Activated T-helper 17 cell treated with anti-CD3 and anti-CD28 coated beads, Interleukin-2, amount 50 U/mL, for 72 hours (primary cell): ENCODE measurements around the gene HCFC2. TPM values are rescaled to one million over a fixed set of nuclear protein-coding genes. Genes with fewer than 3 reads are reported as not detected.

Experiments used
- ATAC-seq: fragments of 150-1000 bp; cut with Tn5 transposase; replicated peaks from 2 replicates; pipeline ENCODE4 v1.10.0; 2021; ENCODE audit warnings: mild to moderate bottlenecking, moderate library complexity
- H3K27ac Mint-ChIP-seq: one replicate; pipeline ENCODE4 v1.8.0; 2022; ENCODE audit warnings: mixed read lengths
- H3K27me3 Mint-ChIP-seq: one replicate; pipeline ENCODE4 v1.8.0; 2022; ENCODE audit warnings: mixed read lengths
- H3K36me3 Mint-ChIP-seq: one replicate; pipeline ENCODE4 v1.8.0; 2022; ENCODE audit warnings: low read depth, mild to moderate bottlenecking, mixed read lengths
- H3K4me1 Mint-ChIP-seq: one replicate; pipeline ENCODE4 v1.8.0; 2022; ENCODE audit warnings: mixed read lengths
- H3K4me3 Mint-ChIP-seq: one replicate; pipeline ENCODE4 v1.8.0; 2022; ENCODE audit warnings: mild to moderate bottlenecking, mixed read lengths
- H3K9me3 Mint-ChIP-seq: one replicate; pipeline ENCODE4 v1.8.0; 2022; ENCODE audit warnings: mixed read lengths
- total RNA-seq, 2 donors: library from RNA; stranded (reverse); gene quantifications; one replicate each; pipeline ENCODE4 v1.2.3, GENCODE V29; 2022

The HCFC2 gene
- total RNA-seq, 2 donors from 2014 or later: 9.2 to 11.7 TPM

DNA sequence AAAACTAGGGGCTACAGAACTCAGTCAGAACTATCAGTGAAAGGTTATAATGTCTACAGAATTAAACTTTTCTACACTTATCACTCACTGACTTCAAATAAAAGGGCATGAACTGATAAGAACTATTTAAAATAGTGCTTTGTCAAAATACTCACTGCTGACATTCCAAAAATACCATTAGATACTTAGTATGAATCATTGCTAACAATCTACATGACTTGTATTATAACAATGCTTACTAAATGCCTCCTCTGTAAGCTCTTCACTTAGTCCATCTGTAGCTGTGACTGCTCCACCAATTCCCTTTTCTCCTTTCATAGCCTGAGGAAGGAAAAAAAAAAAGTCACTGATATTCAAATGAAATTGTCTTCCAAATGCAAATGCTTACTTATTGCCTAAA lies 56.7 kb downstream of the HCFC2 start:
- peaks cover 92% of the 10 kb centered on the region for H3K36me3 Mint-ChIP-seq
- ATAC-seq: no peak
- no peak overlapping the region for H3K4me3 Mint-ChIP-seq
- H3K4me1 Mint-ChIP-seq: no peaks in the 10 kb centered on the region
- H3K27ac Mint-ChIP-seq: no peak overlapping the region
- no peaks in the 10 kb centered on the region for H3K27me3 Mint-ChIP-seq
- no peaks in the 10 kb centered on the region for H3K9me3 Mint-ChIP-seq

DNA sequence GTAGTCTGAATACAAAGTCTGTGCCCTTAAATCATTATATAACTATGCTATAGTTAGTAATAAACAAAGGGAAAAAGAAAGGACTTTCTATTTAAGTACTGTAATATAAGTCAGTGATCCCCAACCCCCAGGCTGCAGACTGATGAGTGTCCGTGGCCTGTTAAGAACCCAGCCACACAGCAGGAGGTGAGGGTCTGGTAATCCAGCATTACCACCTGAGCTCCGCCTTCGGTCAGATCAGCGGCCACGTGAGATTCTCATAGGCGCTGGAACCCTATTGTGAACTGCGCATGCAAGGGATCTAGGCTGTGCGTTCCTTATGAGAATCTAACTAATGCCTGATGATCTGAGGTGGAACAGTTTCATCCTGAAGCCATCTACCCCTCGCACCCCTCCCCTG lies 58.0 kb downstream of the HCFC2 start:
- Mint-ChIP-seq H3K36me3 (peaks cover 96% of the 10 kb centered on the region), H3K4me1 (no peaks in the 10 kb centered on the region), H3K4me3 (no peak overlapping the region), H3K27me3 (no peaks in the 10 kb centered on the region), H3K9me3 (no peaks in the 10 kb centered on the region), H3K27ac (no peak overlapping the region)
- no peak for ATAC-seq

DNA sequence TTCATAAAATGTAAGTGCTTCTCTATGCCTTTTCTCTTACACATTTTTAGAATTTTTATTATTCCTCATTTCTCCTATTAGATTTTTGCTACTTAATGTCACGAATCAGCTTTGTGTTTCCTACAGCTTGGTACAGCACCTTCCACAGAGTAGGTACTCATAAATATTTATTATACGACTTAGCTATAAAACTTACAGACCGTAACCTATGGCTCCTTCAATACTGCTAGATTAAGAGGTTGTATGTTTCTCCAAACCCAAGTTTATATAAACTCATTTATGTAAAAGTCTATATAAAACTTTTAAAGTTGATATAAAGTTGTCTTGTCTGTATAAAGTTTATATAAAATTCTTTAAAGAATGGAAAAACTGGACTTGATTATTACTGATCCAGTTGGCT lies 62.2 kb downstream of the HCFC2 start:
- Mint-ChIP-seq H3K27ac (no peak overlapping the region), H3K36me3 (peaks cover 94% of the 10 kb centered on the region), H3K27me3 (no peaks in the 10 kb centered on the region), H3K4me3 (no peak overlapping the region), H3K4me1 (no peaks in the 10 kb centered on the region), H3K9me3 (no peaks in the 10 kb centered on the region)
- no peak for ATAC-seq

DNA sequence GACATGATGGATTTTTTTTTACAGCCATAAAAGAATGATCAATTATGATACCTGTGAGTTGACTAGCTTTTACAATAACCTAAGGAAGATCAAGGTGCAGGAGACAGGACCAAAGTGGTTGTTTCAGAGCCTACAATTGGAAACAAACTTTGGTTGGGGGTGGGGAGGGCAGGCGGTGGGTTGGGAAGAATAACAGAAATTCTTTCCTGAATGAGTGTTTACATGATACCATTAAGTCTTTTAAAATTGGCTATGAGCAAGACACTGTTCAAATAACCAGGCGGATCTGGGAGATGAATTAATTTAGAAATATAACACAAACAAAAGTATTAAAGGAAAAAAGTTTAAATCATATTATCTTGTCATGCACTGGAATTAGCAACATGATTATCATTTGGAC lies 66.4 kb downstream of the HCFC2 start:
- peaks cover 53% of the 10 kb centered on the region for H3K36me3 Mint-ChIP-seq
- no peak overlapping the region for H3K4me3 Mint-ChIP-seq
- ATAC-seq: no peak
- H3K27me3 Mint-ChIP-seq: no peaks in the 10 kb centered on the region
- H3K9me3 Mint-ChIP-seq: no peaks in the 10 kb centered on the region
- H3K27ac Mint-ChIP-seq: no peak overlapping the region
- peaks cover 7% of the 10 kb centered on the region for H3K4me1 Mint-ChIP-seq

DNA sequence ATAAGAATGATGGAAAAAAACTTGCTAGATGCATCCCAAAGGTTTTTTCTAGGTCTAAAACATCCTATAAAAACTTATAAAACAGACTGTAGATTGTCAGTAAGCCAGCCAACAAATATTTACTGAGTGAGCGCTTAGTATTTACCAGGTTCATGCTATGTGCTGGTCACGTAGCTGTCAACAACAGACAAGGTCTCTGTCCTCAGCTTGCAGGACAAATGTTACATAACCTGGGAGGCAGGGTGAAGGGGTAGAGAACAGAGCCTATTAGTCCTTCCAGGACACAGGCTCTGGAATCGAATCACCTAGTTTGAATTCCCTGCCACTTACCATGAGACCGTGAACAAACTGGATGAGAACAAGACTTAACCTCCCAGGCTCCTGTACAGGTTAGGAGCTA lies 67.3 kb downstream of the HCFC2 start:
- no peak overlapping the region for H3K4me3 Mint-ChIP-seq
- peak overlapping the region; percentile 21 for H3K27ac Mint-ChIP-seq
- no peaks in the 10 kb centered on the region for H3K9me3 Mint-ChIP-seq
- no peaks in the 10 kb centered on the region for H3K27me3 Mint-ChIP-seq
- H3K36me3 Mint-ChIP-seq: peaks cover 45% of the 10 kb centered on the region
- H3K4me1 Mint-ChIP-seq: peaks cover 7% of the 10 kb centered on the region
- no peak for ATAC-seq

DNA sequence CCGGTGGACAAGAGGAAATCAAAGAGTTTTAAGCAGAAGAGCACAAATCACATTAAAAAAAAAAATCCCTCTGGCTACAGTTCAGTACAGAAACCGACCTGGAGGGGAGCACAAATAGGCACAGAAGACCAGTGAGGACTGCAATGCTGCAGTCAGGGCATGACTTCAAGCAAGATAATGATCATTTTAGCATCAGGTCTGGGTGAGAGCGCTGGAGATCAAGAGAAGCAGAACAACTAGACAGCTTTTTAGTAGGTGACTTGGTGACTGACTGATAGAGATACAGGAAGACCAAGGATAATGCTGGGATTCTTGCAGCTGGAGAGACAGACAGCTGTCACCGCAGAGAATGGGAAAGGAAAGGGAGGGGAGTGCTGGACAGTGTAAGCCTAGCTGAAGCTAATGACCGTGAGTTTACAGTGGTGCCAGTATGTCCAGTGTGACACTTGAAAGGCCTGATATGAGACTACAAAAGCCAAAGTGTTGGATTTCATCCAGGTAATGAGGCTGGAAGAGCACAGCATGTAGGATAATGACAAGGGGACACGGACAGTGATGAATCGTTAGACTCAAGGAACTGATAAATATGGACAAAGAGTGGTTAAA lies 68.1 kb downstream of the HCFC2 start:
- no peak overlapping the region for H3K4me3 Mint-ChIP-seq
- H3K36me3 Mint-ChIP-seq: peaks cover 38% of the 10 kb centered on the region
- H3K27ac Mint-ChIP-seq: peak overlapping the region; percentile 12
- H3K27me3 Mint-ChIP-seq: no peaks in the 10 kb centered on the region
- H3K9me3 Mint-ChIP-seq: no peaks in the 10 kb centered on the region
- ATAC-seq: no peak
- peaks cover 7% of the 10 kb centered on the region for H3K4me1 Mint-ChIP-seq

DNA sequence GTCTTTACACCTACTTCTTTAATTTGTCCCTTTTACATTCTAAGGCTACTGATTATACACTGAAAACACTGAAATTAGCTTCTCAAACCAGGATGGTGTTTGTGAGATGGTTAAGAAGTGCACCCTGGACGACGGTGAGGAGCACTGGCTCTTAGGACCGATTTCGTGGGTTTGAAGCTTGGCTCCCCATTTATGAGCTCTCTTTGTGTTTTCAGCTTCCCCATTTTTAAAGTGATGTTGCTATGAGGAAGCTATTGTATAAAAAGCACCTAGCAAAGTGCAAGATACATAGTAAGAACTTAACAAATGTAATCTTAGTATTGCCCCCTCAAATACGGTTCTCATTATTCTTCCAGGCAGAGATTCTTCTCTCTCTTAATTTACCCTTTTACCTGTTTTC lies 69.0 kb downstream of the HCFC2 start:
- Mint-ChIP-seq H3K9me3 (no peaks in the 10 kb centered on the region), H3K36me3 (peaks cover 29% of the 10 kb centered on the region), H3K4me3 (no peak overlapping the region), H3K4me1 (peaks cover 7% of the 10 kb centered on the region), H3K27ac (no peak overlapping the region), H3K27me3 (no peaks in the 10 kb centered on the region)
- no peak for ATAC-seq

DNA sequence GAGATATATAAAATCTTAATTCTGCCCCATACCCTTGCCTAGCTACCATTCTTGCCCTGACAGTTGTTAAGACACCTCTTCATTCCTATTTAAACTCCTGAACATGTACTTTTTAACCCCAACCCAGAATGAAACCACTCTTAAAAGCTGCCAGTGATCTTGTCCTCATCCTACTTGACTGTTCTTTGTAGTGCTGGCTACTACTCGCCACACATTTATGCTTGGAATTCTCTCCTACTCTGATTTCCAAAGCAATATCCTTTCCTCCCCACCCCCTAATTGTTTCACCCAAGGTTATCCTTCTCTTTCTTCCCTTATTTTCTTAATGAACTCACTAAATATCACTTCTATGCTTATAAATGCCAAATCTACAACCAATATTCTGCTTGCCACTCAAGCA lies 69.5 kb downstream of the HCFC2 start:
- no peaks in the 10 kb centered on the region for H3K27me3 Mint-ChIP-seq
- H3K36me3 Mint-ChIP-seq: peaks cover 23% of the 10 kb centered on the region
- no peak overlapping the region for H3K27ac Mint-ChIP-seq
- H3K4me1 Mint-ChIP-seq: peaks cover 7% of the 10 kb centered on the region
- H3K4me3 Mint-ChIP-seq: no peak overlapping the region
- no peaks in the 10 kb centered on the region for H3K9me3 Mint-ChIP-seq
- ATAC-seq: no peak

DNA sequence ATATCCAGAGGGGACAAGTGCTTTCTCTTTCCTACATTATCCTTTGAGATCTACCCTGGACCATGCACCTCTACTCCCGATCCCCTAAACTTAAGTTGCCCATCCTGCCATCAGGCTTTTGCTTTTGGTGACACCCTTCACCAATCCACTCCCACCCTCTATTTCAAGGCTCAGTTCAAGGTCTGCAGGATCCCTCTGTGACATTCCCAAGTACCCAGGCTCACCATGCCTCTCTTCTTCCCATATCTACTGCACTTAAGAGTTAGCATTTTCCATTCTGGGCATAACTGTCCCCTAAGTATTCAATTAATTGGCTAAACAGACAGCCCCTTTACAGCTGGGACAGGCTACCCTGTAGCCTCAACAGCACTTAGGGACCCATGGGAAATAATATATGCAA lies 70.6 kb downstream of the HCFC2 start:
- ATAC-seq: no peak
- no peaks in the 10 kb centered on the region for H3K27me3 Mint-ChIP-seq
- no peak overlapping the region for H3K4me3 Mint-ChIP-seq
- peaks cover 7% of the 10 kb centered on the region for H3K4me1 Mint-ChIP-seq
- no peak overlapping the region for H3K27ac Mint-ChIP-seq
- H3K9me3 Mint-ChIP-seq: no peaks in the 10 kb centered on the region
- peaks cover 13% of the 10 kb centered on the region for H3K36me3 Mint-ChIP-seq

DNA sequence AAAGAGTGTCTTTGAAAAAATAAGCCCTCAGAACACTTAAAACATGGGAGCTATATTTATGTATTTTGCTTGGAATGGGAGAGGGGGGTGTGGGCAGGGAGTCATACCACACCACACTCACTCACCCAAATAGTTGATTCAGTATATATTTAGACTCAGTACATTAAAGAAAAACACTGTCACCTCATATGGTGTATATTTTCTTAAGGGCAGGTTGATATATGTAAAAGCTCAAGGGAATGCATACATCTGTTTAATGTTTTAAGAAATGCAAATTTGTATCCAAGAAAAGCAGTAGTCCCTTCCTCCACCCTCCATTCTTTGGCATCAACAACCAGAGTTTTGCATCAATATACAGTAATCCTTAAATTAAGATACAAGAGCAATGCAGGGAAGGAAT lies 72.2 kb downstream of the HCFC2 start:
- no peaks in the 10 kb centered on the region for H3K9me3 Mint-ChIP-seq
- peaks cover 7% of the 10 kb centered on the region for H3K4me1 Mint-ChIP-seq
- H3K36me3 Mint-ChIP-seq: peaks cover under 1% of the 10 kb centered on the region
- no peak for ATAC-seq
- peak overlapping the region; percentile 65 for H3K27ac Mint-ChIP-seq
- H3K27me3 Mint-ChIP-seq: no peaks in the 10 kb centered on the region
- H3K4me3 Mint-ChIP-seq: peak overlapping the region; percentile 79

DNA sequence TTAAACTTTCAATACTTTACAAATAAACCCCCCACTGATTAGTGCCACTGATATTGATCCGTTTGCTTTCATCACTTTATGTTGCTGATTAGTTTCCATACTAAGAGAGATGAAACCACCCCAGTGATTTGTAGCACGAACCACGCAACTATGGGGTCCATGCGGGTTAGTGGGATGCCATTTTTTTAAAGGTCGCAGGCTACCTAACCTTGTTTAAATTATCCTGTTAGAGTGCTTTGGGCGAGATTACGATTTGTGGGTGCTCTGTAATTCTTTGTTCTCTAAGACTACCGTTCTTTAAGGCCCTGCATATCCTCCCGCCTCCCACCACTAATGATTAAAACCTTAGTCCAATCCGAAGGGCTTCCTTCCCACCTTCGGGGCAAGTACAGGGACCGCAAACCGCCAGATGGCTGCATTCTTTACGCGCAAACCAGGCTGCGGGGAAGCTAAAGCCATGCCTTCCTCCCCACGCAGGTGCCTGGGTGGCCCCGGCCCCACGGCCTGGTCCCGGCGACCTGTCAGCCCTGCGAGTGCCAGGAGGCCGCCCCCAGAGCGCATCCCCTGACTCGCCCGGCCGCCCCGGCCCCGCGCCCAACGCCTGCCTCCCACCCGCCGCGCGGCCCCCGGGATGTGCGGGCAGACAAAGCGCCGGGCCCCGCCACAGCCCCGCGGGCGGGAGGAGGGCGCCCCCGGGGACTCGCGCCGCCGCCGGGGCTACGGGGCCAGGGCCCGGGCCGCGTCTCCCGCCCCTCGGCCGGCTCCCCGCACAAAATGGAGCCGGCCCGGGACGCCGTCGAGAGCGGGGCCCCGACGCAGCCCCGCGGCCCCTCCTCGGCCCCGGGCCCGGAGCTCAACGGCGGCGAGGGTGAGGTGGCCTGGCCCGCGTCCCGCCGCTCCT lies 72.9 kb downstream of the HCFC2 start:
- peak; percentile 22 for ATAC-seq
- Mint-ChIP-seq H3K4me3 (peak overlapping the region; percentile 79), H3K36me3 (no peaks in the 10 kb centered on the region), H3K27me3 (no peaks in the 10 kb centered on the region), H3K27ac (peak overlapping the region; percentile 65), H3K4me1 (peaks cover 3% of the 10 kb centered on the region), H3K9me3 (no peaks in the 10 kb centered on the region)

DNA sequence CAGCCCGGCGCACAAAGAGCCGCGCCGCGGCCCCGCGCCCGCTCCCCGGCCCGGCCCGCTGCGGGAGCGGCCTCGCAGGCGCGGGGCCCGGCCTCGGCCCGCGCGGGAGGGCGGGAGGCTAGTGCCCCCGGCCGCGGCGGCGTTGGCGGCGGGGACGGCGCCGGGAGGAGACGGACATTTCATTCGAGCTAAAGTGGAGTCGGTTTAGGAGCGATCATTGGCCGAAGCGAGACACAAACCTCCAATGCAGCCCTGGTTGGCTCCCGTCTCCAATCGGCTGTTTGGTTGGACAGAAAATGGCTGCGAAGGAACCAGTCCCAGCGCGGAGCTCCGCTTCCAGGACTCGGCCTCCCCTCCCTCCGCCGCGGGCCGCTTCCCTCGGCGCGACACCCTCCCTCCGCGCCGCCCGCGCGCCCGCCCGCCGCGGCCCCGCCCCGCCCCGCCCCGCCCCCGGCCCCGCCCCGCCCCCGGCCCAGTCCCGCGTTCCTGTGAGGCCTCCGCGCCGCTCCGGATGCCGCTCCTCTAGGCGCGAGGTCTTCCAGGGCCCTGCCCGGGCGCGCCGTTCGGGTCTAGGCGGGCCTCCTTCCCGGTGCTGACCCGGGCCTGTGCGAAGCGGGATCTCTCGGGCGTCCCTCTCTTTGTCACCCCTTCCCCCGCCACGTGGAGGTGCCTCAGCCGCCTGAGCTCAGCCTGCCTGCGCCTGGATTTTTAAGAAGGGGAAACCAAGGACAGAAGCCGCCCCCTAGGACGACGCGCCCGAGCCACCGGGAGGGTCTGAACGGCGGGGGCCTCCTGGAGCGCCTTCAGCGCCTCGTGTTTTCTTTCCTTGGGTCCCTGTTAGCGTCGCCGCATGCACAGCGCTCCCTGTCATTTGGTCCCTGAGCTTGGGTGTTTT lies 73.8 kb downstream of the HCFC2 start, which contains the start of gene NFYB:
Gene NFYB, minus strand, starts transcription at position 309 of the 895 bp plus-strand sequence. CDS start 2,757 bp downstream, outside the sequence.
- Mint-ChIP-seq H3K27me3 (peaks cover 4% of the 10 kb centered on the region), H3K36me3 (no peaks in the 10 kb centered on the region), H3K4me1 (no peaks in the 10 kb centered on the region), H3K9me3 (no peaks in the 10 kb centered on the region), H3K4me3 (peak within 1 kb of the TSS; percentile 79), H3K27ac (peak within 1 kb of the TSS; percentile 65)
- ATAC-seq: peak; percentile 97

DNA sequence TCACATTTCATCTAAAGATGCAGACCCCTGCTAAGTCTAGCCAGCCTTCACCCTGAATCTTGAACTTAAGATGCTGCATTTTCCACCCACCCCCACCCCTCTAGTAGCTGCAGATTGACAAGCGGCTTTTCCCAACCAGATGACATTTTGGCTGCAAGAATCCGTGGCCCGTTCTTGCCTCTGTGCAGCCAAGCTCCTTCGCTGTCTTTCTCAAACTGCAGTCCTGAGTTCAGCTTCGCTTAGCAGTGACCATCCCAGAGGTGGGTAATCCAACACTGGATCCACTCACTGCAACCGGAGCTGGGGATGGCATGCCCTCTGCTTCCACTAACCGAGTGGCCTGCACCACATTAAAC lies 74.4 kb downstream of the HCFC2 start:
- Mint-ChIP-seq H3K27me3 (peaks cover 4% of the 10 kb centered on the region), H3K4me1 (no peaks in the 10 kb centered on the region), H3K4me3 (peak overlapping the region; percentile 49), H3K9me3 (no peaks in the 10 kb centered on the region), H3K36me3 (no peaks in the 10 kb centered on the region), H3K27ac (no peak overlapping the region)
- no peak for ATAC-seq

DNA sequence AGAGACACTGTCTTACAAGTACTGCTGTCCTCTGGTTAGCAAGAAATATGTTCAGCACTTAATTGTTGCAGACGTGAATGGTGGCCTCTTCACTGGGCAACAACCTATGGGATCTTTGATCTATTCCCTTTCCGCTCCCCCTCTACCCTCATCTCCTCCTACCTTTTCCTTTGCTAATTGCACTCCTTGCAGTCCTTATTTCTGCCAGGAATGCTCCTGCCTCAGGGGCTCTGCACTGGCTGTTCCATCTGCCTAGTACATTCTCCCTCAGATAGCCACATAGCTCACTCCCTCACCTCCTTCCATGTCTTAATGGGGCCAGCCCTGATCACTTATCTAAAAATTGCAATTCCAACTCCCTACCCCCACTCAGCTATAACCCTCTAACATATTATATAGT lies 78.2 kb downstream of the HCFC2 start:
- H3K36me3 Mint-ChIP-seq: no peaks in the 10 kb centered on the region
- ATAC-seq: no peak
- no peaks in the 10 kb centered on the region for H3K4me1 Mint-ChIP-seq
- H3K4me3 Mint-ChIP-seq: no peak overlapping the region
- no peaks in the 10 kb centered on the region for H3K9me3 Mint-ChIP-seq
- H3K27ac Mint-ChIP-seq: no peak overlapping the region
- peaks cover 7% of the 10 kb centered on the region for H3K27me3 Mint-ChIP-seq
